OCI-LY7 (cell line): ENCODE data around the gene CDK7. TPM values are rescaled to one million over a fixed set of nuclear protein-coding genes. Genes with fewer than 3 reads are reported as not detected.

Source experiments
- BruUV-seq: library from RNA; stranded (reverse); fragments of 400-500 nt; replicated peaks from 2 replicates; lab custom pipeline; 2021; lab: Mats Ljungman, UMichigan
- CTCF ChIA-PET: fragments of 300-600 bp; sonication (Branson Sonifier 250); formaldehyde crosslinking; loops from one replicate; lab custom pipeline; 2022; ENCODE audit warnings: antibody characterized with exemption; ENCODE audit not compliant: unreplicated experiment; lab: Charles Lee
- POLR2A ChIA-PET: fragments of 300-600 bp; sonication (Branson Sonifier 250); formaldehyde crosslinking; loops from one replicate; lab custom pipeline; 2022; ENCODE audit warnings: antibody characterized with exemption; lab: Charles Lee
- DNase-seq: peaks from one replicate; pipeline ENCODE4 v3.0.0-alpha.2; 2015; ENCODE audit warnings: low spot score
- H2AFZ ChIP-seq: fragments of 200-600 bp; sonication (generic), shearing (Covaris generic); 2 replicates; pipeline ENCODE4 v1.6.1; 2014; ENCODE audit warnings: mild to moderate bottlenecking, antibody characterized with exemption, low read length, moderate library complexity
- H3K27ac ChIP-seq: fragments of 200-600 bp; sonication (generic); 2 replicates; pipeline ENCODE4 v1.5.1; 2014; ENCODE audit warnings: mixed run types, low read depth, mild to moderate bottlenecking, moderate library complexity, low read length, inconsistent platforms; ENCODE audit not compliant: poor library complexity, severe bottlenecking
- H3K36me3 ChIP-seq: fragments of 200-600 bp; sonication (generic); 2 replicates; pipeline ENCODE4 v1.6.1; 2014; ENCODE audit warnings: mild to moderate bottlenecking, antibody characterized with exemption, low read length, moderate library complexity, mixed read lengths; ENCODE audit not compliant: insufficient read depth
- H3K4me1 ChIP-seq: fragments of 200-600 bp; sonication (generic); 2 replicates; pipeline ENCODE4 v1.5.1; 2014; ENCODE audit warnings: mild to moderate bottlenecking, low read length; ENCODE audit not compliant: insufficient read depth, poor library complexity, severe bottlenecking
- H3K4me2 ChIP-seq: fragments of 200-600 bp; sonication (generic); 2 replicates; pipeline ENCODE4 v1.6.1; 2014; ENCODE audit warnings: mild to moderate bottlenecking, low read length
- H3K4me3 ChIP-seq: fragments of 200-600 bp; sonication (generic); 2 replicates; pipeline ENCODE4 v1.5.1; 2014; ENCODE audit warnings: mild to moderate bottlenecking, low read depth, low read length; ENCODE audit not compliant: poor library complexity, severe bottlenecking
- H3K79me2 ChIP-seq: fragments of 200-600 bp; sonication (generic); 2 replicates; pipeline ENCODE4 v1.6.1; 2016; ENCODE audit warnings: low read depth, mild to moderate bottlenecking, low read length, moderate library complexity, mixed read lengths; ENCODE audit not compliant: insufficient read depth
- H3K9me2 ChIP-seq: fragments of 200-600 bp; sonication (generic); 2 replicates; pipeline ENCODE4 v1.6.1; 2016; ENCODE audit warnings: mild to moderate bottlenecking, low read length, mixed read lengths; ENCODE audit not compliant: insufficient read depth
- H3K9me3 ChIP-seq: fragments of 200-600 bp; sonication (generic); 2 replicates; pipeline ENCODE4 v1.6.1; 2014; ENCODE audit warnings: mild to moderate bottlenecking, mixed run types, low read length, mixed read lengths
- H4K20me1 ChIP-seq: fragments of 200-600 bp; sonication (generic); 2 replicates; pipeline ENCODE4 v1.6.1; 2014; ENCODE audit warnings: mild to moderate bottlenecking, antibody characterized with exemption, low read length, moderate library complexity, mixed read lengths; ENCODE audit not compliant: insufficient read depth
- EZH2phosphoT487 ChIP-seq: fragments of 200-600 bp; sonication (generic); IDR thresholded peaks from 2 replicates; pipeline ENCODE4 v1.6.1; 2018; ENCODE audit warnings: low read depth, borderline replicate concordance, mild to moderate bottlenecking, mixed run types, antibody characterized with exemption, low read length, moderate library complexity, mixed read lengths
- intact Hi-C: fragments of 100-400 bp; cut with micrococcal nuclease; formaldehyde crosslinking; loops from one replicate; pipeline ENCODE4 v1.10.0; 2022; ENCODE audit not compliant: unreplicated experiment
- total RNA-seq, 2 experiments: library from RNA; depleted of rRNA in 1 of 2; stranded (reverse); fragments of >200 nt in 1 of 2; shearing (Covaris generic) in 1 of 2; gene quantifications; 2 replicates each; pipeline ENCODE4 v1.2.3, GENCODE V29; 2014 to 2022
- TF ChIP-seq, protein P1 (sequence below): fragments of 200-600 bp; sonication (generic); conservative IDR thresholded peaks from 2 replicates; pipeline ENCODE4 v1.5.1; 2014; ENCODE audit warnings: mild to moderate bottlenecking, antibody characterized with exemption, low read length, moderate library complexity, mixed read lengths

The CDK7 gene
- total RNA-seq, 2 experiments from 2014 or later = 18.4 to 33.1 TPM

DNA sequence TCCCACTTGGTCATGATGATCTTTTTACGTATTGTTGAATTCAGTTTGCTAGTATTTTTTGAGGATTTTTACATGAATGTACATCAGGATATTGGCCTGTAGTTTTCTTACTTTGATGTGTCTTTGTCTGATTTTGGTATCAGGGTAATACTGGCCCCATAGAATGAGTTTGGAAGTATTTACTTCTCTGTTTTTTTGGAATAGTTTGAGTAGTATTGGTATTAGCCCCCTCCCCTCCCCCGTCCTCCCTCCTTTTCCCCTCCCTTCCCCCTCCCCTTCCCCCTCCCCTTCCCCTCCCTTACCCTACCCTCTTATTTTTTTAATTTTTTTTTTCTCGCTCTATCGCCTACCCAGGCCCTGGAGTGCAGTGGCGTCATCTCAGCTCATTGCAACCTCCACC lies 10.3 kb downstream of the CDK7 start:
- H3K4me1 ChIP-seq = no peaks in the 10 kb centered on the region
- no peak for TF ChIP-seq EZH2phosphoT487
- TF ChIP-seq, protein P1, sequence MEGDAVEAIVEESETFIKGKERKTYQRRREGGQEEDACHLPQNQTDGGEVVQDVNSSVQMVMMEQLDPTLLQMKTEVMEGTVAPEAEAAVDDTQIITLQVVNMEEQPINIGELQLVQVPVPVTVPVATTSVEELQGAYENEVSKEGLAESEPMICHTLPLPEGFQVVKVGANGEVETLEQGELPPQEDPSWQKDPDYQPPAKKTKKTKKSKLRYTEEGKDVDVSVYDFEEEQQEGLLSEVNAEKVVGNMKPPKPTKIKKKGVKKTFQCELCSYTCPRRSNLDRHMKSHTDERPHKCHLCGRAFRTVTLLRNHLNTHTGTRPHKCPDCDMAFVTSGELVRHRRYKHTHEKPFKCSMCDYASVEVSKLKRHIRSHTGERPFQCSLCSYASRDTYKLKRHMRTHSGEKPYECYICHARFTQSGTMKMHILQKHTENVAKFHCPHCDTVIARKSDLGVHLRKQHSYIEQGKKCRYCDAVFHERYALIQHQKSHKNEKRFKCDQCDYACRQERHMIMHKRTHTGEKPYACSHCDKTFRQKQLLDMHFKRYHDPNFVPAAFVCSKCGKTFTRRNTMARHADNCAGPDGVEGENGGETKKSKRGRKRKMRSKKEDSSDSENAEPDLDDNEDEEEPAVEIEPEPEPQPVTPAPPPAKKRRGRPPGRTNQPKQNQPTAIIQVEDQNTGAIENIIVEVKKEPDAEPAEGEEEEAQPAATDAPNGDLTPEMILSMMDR = no peak
- BruUV-seq = no TSS peak
- no peak for DNase-seq
- ChIA-PET POLR2A (no interaction called here), CTCF (no interaction called here)
- H4K20me1 ChIP-seq = no peaks in the 10 kb centered on the region
- H3K36me3 ChIP-seq = peaks cover 36% of the 10 kb centered on the region
- intact Hi-C loops = loop anchor here (10.0 kb wide), 1 partner anchor 60 kb away; no protein-coding TSS in a partner anchor
- no peaks in the 10 kb centered on the region for H3K9me2 ChIP-seq
- no peak overlapping the region for H2AFZ ChIP-seq
- no peak overlapping the region for H3K27ac ChIP-seq
- no peak overlapping the region for H3K4me2 ChIP-seq
- peaks cover 26% of the 10 kb centered on the region; the same call in 1 of the 2 replicates for H3K79me2 ChIP-seq
- H3K9me3 ChIP-seq = no peaks in the 10 kb centered on the region
- no peak overlapping the region for H3K4me3 ChIP-seq

DNA sequence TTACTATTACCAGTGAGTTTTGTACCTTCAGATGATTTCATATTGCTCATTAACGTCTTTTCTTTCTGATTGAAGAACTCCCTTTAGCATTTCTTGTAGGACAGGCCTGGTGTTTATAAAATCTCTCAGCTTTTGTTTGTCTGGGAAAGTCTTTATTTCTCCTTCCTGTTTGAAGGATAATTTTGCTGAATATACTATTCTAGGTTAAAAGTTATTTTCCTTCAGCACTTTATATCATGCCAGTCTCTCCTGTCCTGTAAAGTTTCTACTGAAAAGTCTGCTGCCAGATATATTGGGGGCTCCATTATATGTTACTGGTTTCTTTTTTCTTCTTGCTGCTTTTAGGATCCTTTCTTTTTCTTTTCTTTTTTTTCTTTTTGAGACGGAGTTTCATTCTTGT lies 13.3 kb downstream of the CDK7 start:
- Histone ChIP-seq H3K4me2 (no peak overlapping the region), H3K4me1 (no peaks in the 10 kb centered on the region), H3K4me3 (no peak overlapping the region), H2AFZ (no peak overlapping the region), H4K20me1 (no peaks in the 10 kb centered on the region), H3K9me3 (no peaks in the 10 kb centered on the region), H3K36me3 (peaks cover 14% of the 10 kb centered on the region), H3K79me2 (peaks cover 26% of the 10 kb centered on the region; the same call in 1 of the 2 replicates), H3K27ac (no peak overlapping the region), H3K9me2 (no peaks in the 10 kb centered on the region)
- BruUV-seq = no TSS peak
- CTCF ChIA-PET = no interaction called here
- POLR2A ChIA-PET = no interaction called here
- no peak for TF ChIP-seq EZH2phosphoT487
- TF ChIP-seq, protein P1 = no peak
- DNase-seq = no peak
- intact Hi-C loops = loop anchor here (10.0 kb wide), 1 partner anchor 57 kb away; no protein-coding TSS in a partner anchor

DNA sequence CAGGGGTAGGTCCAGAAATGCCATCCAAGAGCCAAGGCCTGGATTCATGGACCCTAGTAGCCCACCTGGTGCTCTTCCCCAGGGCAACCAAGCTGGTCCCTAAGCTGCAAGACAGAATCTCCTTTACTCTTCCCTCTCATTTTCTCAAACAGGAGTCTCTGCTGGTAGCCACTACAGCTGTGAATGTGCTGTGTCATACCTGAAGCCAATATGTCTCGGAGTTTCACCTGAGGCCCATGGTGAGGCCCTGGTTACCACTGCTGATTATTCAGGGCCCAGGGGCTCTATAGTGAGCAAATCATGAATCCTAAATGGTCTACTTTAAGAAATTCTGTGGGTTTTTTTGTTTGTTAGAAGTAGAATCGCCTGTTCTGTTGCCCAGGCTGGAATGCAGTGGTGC lies 15.9 kb downstream of the CDK7 start:
- DNase-seq = no peak

More for the DNA sequence above, 15.9 kb downstream of the CDK7 start:
- H2AFZ ChIP-seq = no peak overlapping the region
- no peaks in the 10 kb centered on the region for H4K20me1 ChIP-seq
- TF ChIP-seq EZH2phosphoT487 = no peak
- TF ChIP-seq, protein P1 = no peak
- H3K4me1 ChIP-seq = no peaks in the 10 kb centered on the region
- intact Hi-C loops = no loop called here
- H3K4me3 ChIP-seq = no peak overlapping the region
- CTCF ChIA-PET = no interaction called here
- no peak overlapping the region for H3K4me2 ChIP-seq
- no peaks in the 10 kb centered on the region for H3K9me2 ChIP-seq
- H3K9me3 ChIP-seq = no peaks in the 10 kb centered on the region
- POLR2A ChIA-PET = no interaction called here
- peaks cover 16% of the 10 kb centered on the region for H3K36me3 ChIP-seq
- peaks cover 22% of the 10 kb centered on the region; the same call in 1 of the 2 replicates for H3K79me2 ChIP-seq
- BruUV-seq = no TSS peak
- H3K27ac ChIP-seq = no peak overlapping the region
